Caco-2 (cell line): ENCODE measurements around the gene MCU. TPM values are rescaled to one million over a fixed set of nuclear protein-coding genes. Genes with fewer than 3 reads are reported as not detected.

Experiments used
- BruUV-seq: library from RNA; stranded (reverse); fragments of 400-500 nt; replicated peaks from 2 replicates; lab custom pipeline; 2021; lab: Mats Ljungman, UMichigan
- CTCF ChIA-PET: fragments of 300-600 bp; sonication (Branson Sonifier 250); formaldehyde crosslinking; loops from one replicate; lab custom pipeline; 2022; ENCODE audit warnings: antibody characterized with exemption; lab: Charles Lee
- POLR2A ChIA-PET: fragments of 300-600 bp; sonication (Branson Sonifier 250); formaldehyde crosslinking; loops from one replicate; lab custom pipeline; 2022; ENCODE audit warnings: antibody characterized with exemption; lab: Charles Lee
- DNase-seq, 2 experiments: peaks; one replicate each; pipeline versions ENCODE4 v3.0.0 to v3.0.0-alpha.2; 2020 to 2022
- H3K27me3 ChIP-seq: replicated peaks from 2 replicates; pipeline ENCODE4 v1.6.0; 2011; ENCODE audit warnings: low read length; ENCODE audit not compliant: control insufficient read depth, insufficient read depth
- H3K36me3 ChIP-seq: 2 replicates; pipeline ENCODE4 v1.5.1; 2011; ENCODE audit warnings: low read length; ENCODE audit not compliant: control insufficient read depth, insufficient read depth
- H3K4me1 ChIP-seq: fragments of 250-450 bp; sonication (Bioruptor Pico); 2 replicates; pipeline ENCODE4 v1.5.1; 2020; ENCODE audit warnings: mild to moderate bottlenecking
- H3K4me3 ChIP-seq: 2 replicates; pipeline ENCODE4 v1.5.1; 2011; ENCODE audit warnings: low read depth, mild to moderate bottlenecking, control low read depth, low read length
- H3K9me3 ChIP-seq: fragments of 250-450 bp; sonication (Bioruptor Pico); 2 replicates; pipeline ENCODE4 v1.5.1; 2020; ENCODE audit warnings: mild to moderate bottlenecking, moderate library complexity
- H3K27ac Mint-ChIP-seq: one replicate; pipeline ENCODE4 v1.8.0; 2022; ENCODE audit warnings: mixed read lengths; ENCODE audit not compliant: unreplicated experiment
- H3K27me3 Mint-ChIP-seq: one replicate; pipeline ENCODE4 v1.8.0; 2022; ENCODE audit warnings: mixed read lengths; ENCODE audit not compliant: insufficient read depth, unreplicated experiment
- H3K36me3 Mint-ChIP-seq: one replicate; pipeline ENCODE4 v1.8.0; 2022; ENCODE audit warnings: mild to moderate bottlenecking, mixed read lengths; ENCODE audit not compliant: insufficient read depth, unreplicated experiment
- H3K4me1 Mint-ChIP-seq: one replicate; pipeline ENCODE4 v1.8.0; 2022; ENCODE audit warnings: low read depth, mixed read lengths; ENCODE audit not compliant: unreplicated experiment
- H3K4me3 Mint-ChIP-seq: one replicate; pipeline ENCODE4 v1.8.0; 2022; ENCODE audit warnings: mild to moderate bottlenecking, moderate library complexity, mixed read lengths; ENCODE audit not compliant: unreplicated experiment
- H3K9me3 Mint-ChIP-seq: one replicate; pipeline ENCODE4 v1.8.0; 2022; ENCODE audit warnings: mixed read lengths; ENCODE audit not compliant: unreplicated experiment
- intact Hi-C: fragments of 100-400 bp; cut with micrococcal nuclease; formaldehyde crosslinking; loops from one replicate; pipeline ENCODE4 v1.10.0; 2022; ENCODE audit not compliant: unreplicated experiment
- total RNA-seq: library from RNA; stranded (reverse); gene quantifications from 2 replicates; pipeline ENCODE4 v1.2.3, GENCODE V29; 2022
- TF ChIP-seq, protein P1 (sequence below), 2 experiments: fragments of 200-600 bp in 1 of 2; IDR thresholded peaks; 1 replicate in 1 of 2; 2 replicates in 1 of 2; pipeline versions ENCODE4 v1.5.1 to v1.8.0; 2011 to 2022; ENCODE audit warnings: antibody characterized with exemption in 1 of 2, control low read depth in 1 of 2, inconsistent platforms in 1 of 2, low read depth in 1 of 2, low read length in 1 of 2, mild to moderate bottlenecking in 1 of 2, moderate library complexity in 1 of 2; ENCODE audit not compliant: insufficient read depth in 1 of 2, severe bottlenecking in 1 of 2, unreplicated experiment in 1 of 2

Gene MCU
- total RNA-seq, 1 experiment from 2014 or later: 62.5 TPM

- H3K36me3 Mint-ChIP-seq: no peaks in the 10 kb centered on the region
- H3K27me3 ChIP-seq: no peaks in the 10 kb centered on the region
- TF ChIP-seq, protein P1, sequence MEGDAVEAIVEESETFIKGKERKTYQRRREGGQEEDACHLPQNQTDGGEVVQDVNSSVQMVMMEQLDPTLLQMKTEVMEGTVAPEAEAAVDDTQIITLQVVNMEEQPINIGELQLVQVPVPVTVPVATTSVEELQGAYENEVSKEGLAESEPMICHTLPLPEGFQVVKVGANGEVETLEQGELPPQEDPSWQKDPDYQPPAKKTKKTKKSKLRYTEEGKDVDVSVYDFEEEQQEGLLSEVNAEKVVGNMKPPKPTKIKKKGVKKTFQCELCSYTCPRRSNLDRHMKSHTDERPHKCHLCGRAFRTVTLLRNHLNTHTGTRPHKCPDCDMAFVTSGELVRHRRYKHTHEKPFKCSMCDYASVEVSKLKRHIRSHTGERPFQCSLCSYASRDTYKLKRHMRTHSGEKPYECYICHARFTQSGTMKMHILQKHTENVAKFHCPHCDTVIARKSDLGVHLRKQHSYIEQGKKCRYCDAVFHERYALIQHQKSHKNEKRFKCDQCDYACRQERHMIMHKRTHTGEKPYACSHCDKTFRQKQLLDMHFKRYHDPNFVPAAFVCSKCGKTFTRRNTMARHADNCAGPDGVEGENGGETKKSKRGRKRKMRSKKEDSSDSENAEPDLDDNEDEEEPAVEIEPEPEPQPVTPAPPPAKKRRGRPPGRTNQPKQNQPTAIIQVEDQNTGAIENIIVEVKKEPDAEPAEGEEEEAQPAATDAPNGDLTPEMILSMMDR (IDR thresholded peaks at IDR 0.05; ENCODE audit: insufficient read depth in 1 of 2, low read depth in 1 of 2, low read length in 1 of 2, severe bottlenecking in 1 of 2, unreplicated experiment in 1 of 2): no peak
- H3K4me3 Mint-ChIP-seq: peak overlapping the region; percentile 84
- peak overlapping the region; percentile 80 for H3K4me3 ChIP-seq
- no peaks in the 10 kb centered on the region for H3K9me3 ChIP-seq
- POLR2A ChIA-PET: interaction anchor here (0.6 to 1.4 kb wide), 4 partner anchors 13 to 67 kb away, joined by 3 read pairs; partner anchors contain the start of gene MICU1
- CTCF ChIA-PET: interaction anchor here (0.5 to 2.0 kb wide), 5 partner anchors 14 to 644 kb away, joined by 3 to 8 read pairs (median 4); no protein-coding TSS in a partner anchor
- BruUV-seq: TSS peak; percentile 31
- no peaks in the 10 kb centered on the region for H3K9me3 Mint-ChIP-seq
- intact Hi-C loops: loop anchor here (1.0 to 5.0 kb wide), 3 partner anchors 44 to 331 kb away; partner anchors contain the start of gene MICU1
- peak overlapping the region; percentile 42 for H3K27ac Mint-ChIP-seq
- no peaks in the 10 kb centered on the region for H3K36me3 ChIP-seq
- no peaks in the 10 kb centered on the region for H3K27me3 Mint-ChIP-seq
- peaks cover 43% of the 10 kb centered on the region for H3K4me1 Mint-ChIP-seq
- no peak for DNase-seq
- peaks cover 36% of the 10 kb centered on the region for H3K4me1 ChIP-seq
Observed at GRCh38 chr10:72692994-72693781, 1.2 kb downstream of the MCU start.

GRCh38 chr10:72694476-72695369 lies 2.8 kb downstream of the MCU start:
- no peaks in the 10 kb centered on the region for H3K9me3 Mint-ChIP-seq
- no peak overlapping the region for H3K27ac Mint-ChIP-seq
- H3K27me3 ChIP-seq: no peaks in the 10 kb centered on the region
- no TSS peak for BruUV-seq
- DNase-seq: peak in 1 of 2 experiments; percentile 36
- H3K4me1 ChIP-seq: peaks cover 25% of the 10 kb centered on the region
- peaks cover 36% of the 10 kb centered on the region for H3K4me1 Mint-ChIP-seq
- intact Hi-C loops: loop anchor here (1.0 to 5.0 kb wide), 3 partner anchors 140 to 332 kb away; no protein-coding TSS in a partner anchor
- no peaks in the 10 kb centered on the region for H3K36me3 ChIP-seq
- TF ChIP-seq, protein P1 (IDR thresholded peaks at IDR 0.05; ENCODE audit: insufficient read depth in 1 of 2, low read depth in 1 of 2, low read length in 1 of 2, severe bottlenecking in 1 of 2, unreplicated experiment in 1 of 2): peak; percentile 47 to 51
- H3K4me3 Mint-ChIP-seq: peak overlapping the region; percentile 84
- H3K27me3 Mint-ChIP-seq: no peaks in the 10 kb centered on the region
- no peaks in the 10 kb centered on the region for H3K36me3 Mint-ChIP-seq
- H3K4me3 ChIP-seq: no peak overlapping the region
- ChIA-PET POLR2A (interaction anchor here (0.6 to 1.2 kb wide), 2 partner anchors 18 to 340 kb away, joined by 3 to 7 read pairs; no protein-coding TSS in a partner anchor), CTCF (interaction anchor here (0.6 to 1.6 kb wide), 4 partner anchors 46 to 319 kb away, joined by 3 to 6 read pairs (median 4); no protein-coding TSS in a partner anchor)
- H3K9me3 ChIP-seq: no peaks in the 10 kb centered on the region
